ENCODE data around the gene VAC14.

GRCh38 chr16:70711211-70712031, 89.5 kb downstream of the VAC14 start:
- TF ChIP-seq CTCF (conservative IDR thresholded peaks at IDR 0.05; ENCODE audit: low read length) (no peak), EZH2phosphoT487 (IDR thresholded peaks at IDR 0.05; ENCODE audit: borderline replicate concordance) (no peak)
